Measurements from ENCODE around the gene SAMD1.
A peak's percentile ranks its signal among the peaks of the same experiment; 100 is the strongest.
"Not testable (repeated sequence)": the region's sequence is repeated elsewhere in the genome, so short reads cannot be mapped to it uniquely, and the experiment has no call there.

The SAMD1 gene

GRCh38 chr19:14061751-14062557, 28.6 kb downstream of the SAMD1 start, which contains the start of gene PALM3:
Gene PALM3 (minus strand): TSS chr19:14062076. CDS start chr19:14061980, 96 bp downstream.
- no peak for DNase-seq

- no peak for DNase-seq
These were observed 29.3 kb downstream of the SAMD1 start for GRCh38 chr19:14061081-14061749.

- no peak for DNase-seq
These were observed 30.8 kb downstream of the SAMD1 start for GRCh38 chr19:14059652-14060155.

- DNase-seq = no peak
These were observed 31.5 kb downstream of the SAMD1 start for GRCh38 chr19:14059093-14059480.

DNA sequence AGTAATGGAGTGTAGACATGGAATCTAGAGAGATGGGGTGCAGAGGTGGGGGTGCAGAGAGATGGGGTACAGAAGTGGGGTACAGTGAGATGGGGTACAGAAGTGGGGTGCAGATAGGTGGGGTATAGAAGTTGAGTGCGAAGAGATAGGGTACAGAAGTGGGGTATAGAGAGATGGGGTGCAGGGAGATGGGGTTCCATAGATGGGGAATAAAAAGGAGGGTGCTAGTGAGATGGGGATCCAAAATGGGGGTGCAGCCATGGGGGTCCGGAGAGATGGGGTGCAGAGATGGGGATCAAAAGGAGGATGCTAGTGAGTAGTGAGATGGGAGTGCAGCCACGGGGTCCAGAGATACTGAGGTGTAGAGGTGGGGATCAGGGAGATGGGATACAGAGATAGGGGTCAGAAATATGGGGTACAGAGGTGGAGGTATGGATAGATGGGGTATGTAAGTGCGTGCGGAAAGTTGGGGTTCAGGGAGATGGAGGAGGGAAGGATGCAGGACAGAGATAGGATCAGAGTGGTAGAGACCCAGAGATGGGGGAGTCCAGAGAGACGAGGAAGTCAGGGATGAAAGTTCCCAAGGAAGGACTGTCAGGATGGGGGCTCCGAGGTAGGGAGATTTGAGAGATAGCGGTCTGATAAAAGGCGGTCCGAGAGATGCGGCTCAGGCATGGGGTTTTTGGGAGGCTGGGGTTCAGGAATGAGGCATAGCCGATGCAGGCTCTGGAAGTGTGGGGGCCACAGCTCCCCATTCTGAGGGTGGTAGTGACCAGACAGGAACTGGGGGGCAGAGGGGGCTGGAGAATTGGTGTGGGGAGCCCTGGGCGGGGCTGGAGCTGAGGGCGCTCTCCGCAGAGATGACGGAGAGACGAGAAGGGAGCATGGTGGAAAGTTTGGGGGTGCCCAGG, 32.1 kb downstream of the SAMD1 start:
- DNase-seq = no peak

- no peak for DNase-seq
These were observed 33.7 kb downstream of the SAMD1 start for GRCh38 chr19:14056741-14057356.

GRCh38 chr19:14056069-14056666, 34.4 kb downstream of the SAMD1 start:
- DNase-seq = no peak

DNA sequence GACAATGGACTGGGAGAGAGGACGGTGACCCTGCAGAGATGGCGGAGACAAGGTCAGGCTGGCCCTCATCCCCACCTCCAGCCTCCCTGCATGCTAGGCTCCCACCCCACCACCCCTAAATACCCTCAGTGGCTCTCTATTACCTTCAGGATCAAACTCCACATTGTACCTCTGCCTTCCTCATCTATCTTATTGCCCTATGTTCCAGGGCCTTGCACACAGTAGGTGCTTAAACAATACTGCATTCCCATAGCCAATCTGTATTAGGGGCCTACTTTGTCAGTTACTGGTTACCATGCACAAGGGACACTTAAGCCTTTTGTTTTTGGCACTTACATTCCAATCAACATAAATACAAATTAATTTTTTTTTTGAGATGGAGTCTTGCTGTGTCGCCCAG, 35.2 kb downstream of the SAMD1 start:
- DNase-seq = no peak

DNA sequence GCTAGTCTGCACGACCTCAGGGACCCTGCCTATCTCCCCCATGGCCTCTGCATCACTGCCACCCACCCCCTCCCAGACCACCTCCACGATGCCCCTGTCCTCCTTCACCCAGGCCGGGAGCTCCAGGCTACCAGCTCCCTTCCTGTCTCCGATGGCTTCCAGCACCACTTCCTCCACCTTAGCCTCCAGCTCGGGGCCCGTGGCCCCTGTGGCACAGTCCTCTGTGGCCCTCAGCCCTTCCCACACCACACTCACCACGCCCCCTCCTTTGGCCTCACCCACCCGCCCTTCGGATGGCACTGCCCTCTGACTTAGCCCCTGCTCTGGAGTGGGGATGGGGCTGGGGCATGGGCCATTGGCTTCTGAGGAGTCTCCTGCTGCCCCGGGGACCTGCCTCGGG, 35.8 kb downstream of the SAMD1 start:
- no peak for DNase-seq

- DNase-seq = no peak
These were observed 36.5 kb downstream of the SAMD1 start for GRCh38 chr19:14054099-14054498.

DNA sequence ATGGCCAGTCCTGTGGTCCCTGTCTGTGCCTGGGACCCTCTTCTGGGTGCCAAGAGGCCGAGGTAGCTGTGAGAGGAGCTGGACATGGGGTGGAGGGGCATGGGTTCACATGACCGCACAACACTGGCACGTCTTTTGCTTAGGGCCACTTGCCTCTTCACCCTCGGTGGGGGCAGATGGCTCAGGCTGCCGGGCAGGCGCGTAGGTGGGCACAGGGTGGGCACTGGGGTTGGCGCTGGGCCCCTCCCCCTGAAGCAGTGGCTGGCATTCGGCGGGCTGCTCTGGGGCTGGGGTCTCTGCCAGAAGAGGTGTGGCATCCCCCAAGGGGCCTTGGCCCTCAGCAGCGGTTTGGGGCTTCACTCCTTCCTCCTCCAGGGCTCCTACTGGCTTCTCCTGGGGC, 37.1 kb downstream of the SAMD1 start:
- DNase-seq = no peak

GRCh38 chr19:14053032-14053431, 37.5 kb downstream of the SAMD1 start:
- DNase-seq = no peak

GRCh38 chr19:14052470-14052869, 38.1 kb downstream of the SAMD1 start:
- no peak for DNase-seq

DNA sequence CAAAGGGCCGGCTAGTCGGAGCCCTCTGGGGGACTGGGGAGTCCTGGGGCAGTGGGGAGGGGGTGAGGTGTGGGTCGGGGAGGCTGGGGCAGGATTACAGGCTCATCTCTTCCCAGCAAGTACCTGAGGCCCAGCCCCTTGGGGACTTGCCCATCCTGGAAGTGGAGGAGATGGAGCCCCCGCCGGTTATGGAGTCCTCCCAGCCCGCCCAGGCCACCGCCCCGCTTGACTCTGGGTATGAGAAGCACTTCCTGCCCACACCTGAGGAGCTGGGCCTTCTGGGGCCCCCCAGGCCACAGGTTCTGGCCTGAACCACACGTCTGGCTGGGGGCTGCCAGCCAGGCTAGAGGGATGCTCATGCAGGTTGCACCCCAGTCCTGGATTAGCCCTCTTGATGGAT, 38.6 kb downstream of the SAMD1 start:
- no peak for DNase-seq

GRCh38 chr19:14050961-14051360, 39.6 kb downstream of the SAMD1 start:
- not testable (repeated sequence) for DNase-seq

DNA sequence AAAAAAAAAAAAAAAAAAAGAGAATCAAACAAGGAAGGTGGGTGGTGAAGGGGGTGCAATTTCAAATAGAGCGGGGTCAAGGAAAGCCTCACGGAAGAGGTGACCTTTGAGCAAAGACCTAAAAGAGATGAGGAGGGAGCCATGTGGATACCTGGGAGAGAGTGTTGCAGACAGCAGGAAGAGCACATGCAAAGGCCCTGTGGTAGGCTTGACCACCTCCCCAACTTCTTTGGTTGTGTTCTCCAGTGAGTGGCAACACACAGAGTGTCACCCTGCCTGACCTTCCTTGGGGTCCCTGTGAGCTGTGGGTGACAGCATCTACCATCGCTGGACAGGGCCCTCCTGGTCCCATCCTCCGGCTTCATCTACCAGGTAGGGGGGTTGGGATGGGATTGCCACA, 40.0 kb downstream of the SAMD1 start:
- DNase-seq = no peak

- DNase-seq = peak in 4 of 58 donors; percentile 1 to 16 (median 10)
These were observed 42.0 kb downstream of the SAMD1 start for GRCh38 chr19:14048443-14049153.

- not testable (repeated sequence) for DNase-seq
These were observed 42.7 kb downstream of the SAMD1 start for GRCh38 chr19:14047866-14048265.

GRCh38 chr19:14042659-14043608, 47.6 kb downstream of the SAMD1 start:
- DNase-seq = peak in 15 of 58 donors; percentile 0 to 43 (median 8)
